A673 (cell line): Measurements from ENCODE around the gene CREB3L1.

Experiments used
- CTCF ChIP-seq: fragments of 300-800, 200-600 bp; sonication (generic); conservative IDR thresholded peaks from 2 replicates; pipeline ENCODE4 v1.5.1; 2017; ENCODE audit warnings: low read depth, mild to moderate bottlenecking, antibody characterized with exemption, low read length, moderate library complexity, mixed read lengths
- EZH2 ChIP-seq: fragments of 200-600 bp; sonication (generic); IDR thresholded peaks from 2 replicates; pipeline ENCODE4 v1.6.1; 2017; ENCODE audit warnings: borderline replicate concordance, low read depth, mild to moderate bottlenecking, mixed read lengths, antibody characterized with exemption, low read length; ENCODE audit not compliant: poor library complexity, severe bottlenecking

DNA sequence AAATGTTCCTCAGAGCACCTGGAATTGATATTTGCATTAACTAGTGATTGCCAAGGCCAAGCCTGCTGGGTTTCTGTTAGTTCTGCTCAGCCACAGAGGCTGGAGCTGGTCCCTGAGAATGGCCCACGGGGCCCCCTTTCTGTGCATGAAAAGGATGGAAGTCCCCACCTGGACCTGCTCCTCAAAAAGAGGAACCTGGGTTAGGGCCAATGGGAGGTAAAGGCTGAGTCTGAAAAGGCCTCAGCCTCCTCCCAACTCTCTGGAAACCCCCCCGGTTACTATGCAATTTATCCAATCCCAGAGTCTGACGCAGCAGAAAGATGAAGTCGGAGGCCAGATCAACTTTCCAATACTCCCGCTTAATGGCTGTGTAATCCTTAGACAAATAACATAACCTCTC, 6.8 kb upstream of the CREB3L1 start:
- TF ChIP-seq CTCF (no peak), EZH2 (no peak)
